Measurements from ENCODE around the gene RAP1GAP. TPM values are rescaled to one million over a fixed set of nuclear protein-coding genes. Genes with fewer than 3 reads are reported as not detected.

The RAP1GAP gene
- total RNA-seq, 1 donor from 2014 or later = 7.4 TPM

DNA sequence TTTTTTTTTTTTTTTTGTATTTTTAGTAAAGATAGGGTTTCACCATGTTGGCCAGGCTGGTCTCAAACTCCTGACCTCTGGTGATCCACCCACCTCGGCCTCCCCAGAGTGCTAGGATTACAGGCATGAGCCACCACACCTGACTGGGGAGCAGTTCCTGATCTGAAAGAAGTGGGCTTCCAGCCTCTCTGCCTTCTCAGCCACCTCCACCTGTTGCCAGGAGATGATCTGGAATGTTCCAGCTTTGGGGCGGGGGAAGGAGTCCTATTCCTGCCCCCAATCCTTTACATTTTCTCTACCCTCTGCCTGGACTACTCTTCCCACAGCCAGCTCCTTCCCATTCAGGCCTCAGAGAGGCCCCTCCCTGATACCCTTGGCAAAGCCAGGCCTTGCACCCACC is 28.1 kb downstream of the RAP1GAP start:
- no peaks in the 10 kb centered on the region for H3K4me1 Mint-ChIP-seq
- no peaks in the 10 kb centered on the region for H3K9me3 Mint-ChIP-seq
- no peaks in the 10 kb centered on the region for H3K36me3 Mint-ChIP-seq (ENCODE audit: low read depth)
- no peaks in the 10 kb centered on the region for H3K27me3 Mint-ChIP-seq (ENCODE audit: low read depth)
- TF ChIP-seq, protein P1, sequence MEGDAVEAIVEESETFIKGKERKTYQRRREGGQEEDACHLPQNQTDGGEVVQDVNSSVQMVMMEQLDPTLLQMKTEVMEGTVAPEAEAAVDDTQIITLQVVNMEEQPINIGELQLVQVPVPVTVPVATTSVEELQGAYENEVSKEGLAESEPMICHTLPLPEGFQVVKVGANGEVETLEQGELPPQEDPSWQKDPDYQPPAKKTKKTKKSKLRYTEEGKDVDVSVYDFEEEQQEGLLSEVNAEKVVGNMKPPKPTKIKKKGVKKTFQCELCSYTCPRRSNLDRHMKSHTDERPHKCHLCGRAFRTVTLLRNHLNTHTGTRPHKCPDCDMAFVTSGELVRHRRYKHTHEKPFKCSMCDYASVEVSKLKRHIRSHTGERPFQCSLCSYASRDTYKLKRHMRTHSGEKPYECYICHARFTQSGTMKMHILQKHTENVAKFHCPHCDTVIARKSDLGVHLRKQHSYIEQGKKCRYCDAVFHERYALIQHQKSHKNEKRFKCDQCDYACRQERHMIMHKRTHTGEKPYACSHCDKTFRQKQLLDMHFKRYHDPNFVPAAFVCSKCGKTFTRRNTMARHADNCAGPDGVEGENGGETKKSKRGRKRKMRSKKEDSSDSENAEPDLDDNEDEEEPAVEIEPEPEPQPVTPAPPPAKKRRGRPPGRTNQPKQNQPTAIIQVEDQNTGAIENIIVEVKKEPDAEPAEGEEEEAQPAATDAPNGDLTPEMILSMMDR (conservative IDR thresholded peaks at IDR 0.05) = no peak
- no peak for DNase-seq (ENCODE audit: low read depth, low spot score)
- no peak overlapping the region for H3K4me3 Mint-ChIP-seq
- H3K27ac Mint-ChIP-seq (ENCODE audit: unreplicated experiment) = no peak overlapping the region

DNA sequence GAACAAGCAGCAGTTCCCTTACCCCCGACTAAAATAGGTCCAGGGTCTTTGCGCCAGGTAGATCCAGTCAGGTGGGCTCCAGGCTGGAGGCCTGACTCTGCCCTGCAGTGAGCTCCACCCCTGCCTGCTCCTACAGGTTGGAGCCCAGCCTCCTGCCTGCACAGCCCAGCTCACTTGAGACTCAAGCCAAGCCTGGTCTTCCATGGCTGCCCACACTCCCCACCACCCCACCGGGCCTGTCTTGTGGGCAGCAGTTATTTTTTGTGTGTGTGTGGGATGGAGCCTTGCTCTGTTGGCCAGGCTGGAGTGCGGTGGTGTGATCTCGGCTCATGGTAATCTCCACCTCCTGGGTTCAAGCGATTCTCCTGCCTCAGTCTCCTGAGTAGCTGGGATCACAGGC is 28.5 kb downstream of the RAP1GAP start:
- H3K9me3 Mint-ChIP-seq = no peaks in the 10 kb centered on the region
- H3K4me3 Mint-ChIP-seq = no peak overlapping the region
- TF ChIP-seq, protein P1 (conservative IDR thresholded peaks at IDR 0.05) = no peak
- H3K27me3 Mint-ChIP-seq (ENCODE audit: low read depth) = no peaks in the 10 kb centered on the region
- no peak overlapping the region for H3K27ac Mint-ChIP-seq (ENCODE audit: unreplicated experiment)
- H3K4me1 Mint-ChIP-seq = no peaks in the 10 kb centered on the region
- no peaks in the 10 kb centered on the region for H3K36me3 Mint-ChIP-seq (ENCODE audit: low read depth)
- DNase-seq (ENCODE audit: low read depth, low spot score) = no peak

DNA sequence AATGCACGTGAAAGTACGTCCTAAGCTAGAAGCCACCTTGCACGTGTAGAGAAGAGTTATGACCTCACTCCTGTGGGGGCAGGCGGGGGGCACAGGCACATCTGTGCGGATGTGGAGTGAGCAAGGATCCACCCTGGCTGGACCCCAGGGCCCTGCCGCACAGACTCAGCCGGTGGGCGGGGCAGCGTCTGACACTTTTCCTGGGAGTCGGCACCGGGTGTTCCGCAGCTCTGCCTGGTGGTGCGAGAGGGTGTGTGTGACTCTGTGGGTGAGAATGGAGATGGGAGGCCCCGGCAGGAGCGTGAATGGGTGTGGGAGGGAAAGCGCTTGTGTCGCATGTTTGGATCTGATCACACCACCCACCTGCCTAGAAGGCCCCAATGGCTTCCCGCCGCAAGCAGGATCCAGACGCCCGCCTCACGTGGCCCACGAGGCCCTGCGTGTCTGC is 29.5 kb downstream of the RAP1GAP start:
- Mint-ChIP-seq H3K9me3 (no peaks in the 10 kb centered on the region), H3K27ac (ENCODE audit: unreplicated experiment) (no peak overlapping the region), H3K27me3 (ENCODE audit: low read depth) (no peaks in the 10 kb centered on the region), H3K4me1 (no peaks in the 10 kb centered on the region), H3K4me3 (no peak overlapping the region), H3K36me3 (ENCODE audit: low read depth) (no peaks in the 10 kb centered on the region)
- TF ChIP-seq, protein P1 (conservative IDR thresholded peaks at IDR 0.05) = no peak
- DNase-seq (ENCODE audit: low read depth, low spot score) = no peak

DNA sequence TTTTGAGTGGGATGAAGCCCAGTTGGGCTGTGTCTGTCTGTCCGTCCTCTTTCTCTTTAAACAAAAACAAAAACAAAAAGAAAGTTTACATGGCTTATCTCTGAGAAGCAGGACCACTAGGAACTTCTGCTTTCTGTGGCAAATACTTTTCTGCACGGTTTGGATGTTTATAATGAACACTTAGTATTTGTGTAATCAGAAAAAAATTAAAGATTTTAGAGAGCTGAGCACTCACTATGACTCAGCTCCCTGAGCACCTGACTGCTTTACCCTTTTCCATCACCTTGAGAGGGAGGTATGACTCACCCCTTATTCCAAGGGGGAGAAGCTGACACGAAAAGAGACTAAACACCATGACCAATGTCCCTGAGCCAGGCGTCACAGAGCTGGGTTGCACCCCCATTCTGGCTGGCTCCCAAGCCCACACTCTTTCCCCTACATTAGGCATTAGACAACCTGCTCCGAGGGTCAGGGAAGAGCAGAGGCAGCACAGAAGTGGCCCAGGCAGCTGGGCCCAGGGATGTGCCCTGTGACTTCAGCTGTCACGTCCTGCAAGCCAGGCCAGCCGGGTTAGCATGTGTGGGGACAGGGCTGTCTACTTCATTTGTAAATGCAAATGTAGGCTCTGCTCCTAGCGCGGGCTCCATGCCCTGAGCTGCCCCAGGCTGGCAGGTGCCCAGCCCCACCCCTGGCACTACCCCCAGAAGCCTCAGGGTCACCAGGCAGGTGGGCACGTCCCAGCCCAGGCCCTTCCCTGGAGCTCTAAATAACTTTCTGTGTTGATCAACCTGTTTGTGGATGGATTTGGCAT is 30.4 kb downstream of the RAP1GAP start:
- Mint-ChIP-seq H3K36me3 (ENCODE audit: low read depth) (no peaks in the 10 kb centered on the region), H3K9me3 (no peaks in the 10 kb centered on the region), H3K4me3 (no peak overlapping the region), H3K27ac (ENCODE audit: unreplicated experiment) (no peak overlapping the region), H3K4me1 (no peaks in the 10 kb centered on the region), H3K27me3 (ENCODE audit: low read depth) (no peaks in the 10 kb centered on the region)
- DNase-seq (ENCODE audit: low read depth, low spot score) = no peak
- TF ChIP-seq, protein P1 (conservative IDR thresholded peaks at IDR 0.05) = no peak

DNA sequence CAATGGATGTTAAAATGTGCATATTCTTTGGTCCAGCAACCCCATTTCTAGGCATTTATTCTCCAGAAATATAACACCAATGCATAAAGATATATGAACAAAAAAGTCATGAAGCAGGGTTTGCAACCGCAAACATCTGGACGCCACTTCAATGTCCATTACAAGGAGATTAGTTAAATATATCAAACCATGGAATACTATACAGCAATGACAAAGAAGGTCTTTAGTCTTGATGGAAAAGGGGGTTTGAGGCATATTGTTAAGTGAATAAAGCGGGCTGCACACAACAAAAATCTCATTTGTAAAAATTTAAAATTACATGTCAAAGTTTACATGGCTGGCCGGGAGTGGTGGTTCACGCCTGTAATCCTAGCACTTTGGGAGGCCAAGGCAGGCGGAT is 31.6 kb downstream of the RAP1GAP start:
- no peaks in the 10 kb centered on the region for H3K4me1 Mint-ChIP-seq
- H3K9me3 Mint-ChIP-seq = no peaks in the 10 kb centered on the region
- no peak overlapping the region for H3K27ac Mint-ChIP-seq (ENCODE audit: unreplicated experiment)
- no peaks in the 10 kb centered on the region for H3K27me3 Mint-ChIP-seq (ENCODE audit: low read depth)
- H3K4me3 Mint-ChIP-seq = no peak overlapping the region
- TF ChIP-seq, protein P1 (conservative IDR thresholded peaks at IDR 0.05) = no peak
- H3K36me3 Mint-ChIP-seq (ENCODE audit: low read depth) = no peaks in the 10 kb centered on the region
- DNase-seq (ENCODE audit: low read depth, low spot score) = no peak

All from neural crest cell (in vitro differentiated cells).